ENCODE measurements around the gene PGAP2.
A peak's percentile ranks its signal among the peaks of the same experiment; 100 is the strongest.
"Not testable (repeated sequence)": the region's sequence is repeated elsewhere in the genome, so short reads cannot be mapped to it uniquely, and the experiment has no call there.

Gene PGAP2

GRCh38 chr11:3807909-3808860 is at the start of gene PGAP2:
Gene PGAP2 (plus strand): TSS chr11:3808560. CDS start chr11:3811260, 2,700 bp downstream.
- no peak for FAIRE-seq

GRCh38 chr11:3764266-3764665 is 44.1 kb upstream of the PGAP2 start:
- FAIRE-seq = no peak

GRCh38 chr11:3766836-3767235 is 41.5 kb upstream of the PGAP2 start:
- not testable (repeated sequence) for FAIRE-seq

GRCh38 chr11:3767536-3767935 is 40.8 kb upstream of the PGAP2 start:
- no peak for FAIRE-seq

- FAIRE-seq = no peak
These were observed 35.2 kb upstream of the PGAP2 start for GRCh38 chr11:3773180-3773579.

GRCh38 chr11:3775736-3776406 is 32.5 kb upstream of the PGAP2 start:
- no peak for FAIRE-seq

- no peak for FAIRE-seq
These were observed 26.9 kb upstream of the PGAP2 start for GRCh38 chr11:3781423-3781822.

- no peak for FAIRE-seq
These were observed 25.4 kb upstream of the PGAP2 start for GRCh38 chr11:3782963-3783362.

- no peak for FAIRE-seq
These were observed 24.7 kb upstream of the PGAP2 start for GRCh38 chr11:3783611-3784010.

- FAIRE-seq = no peak
These were observed 21.5 kb upstream of the PGAP2 start for GRCh38 chr11:3786781-3787428.

- not testable (repeated sequence) for FAIRE-seq
These were observed 14.0 kb upstream of the PGAP2 start for GRCh38 chr11:3794387-3794786.

GRCh38 chr11:3795131-3796001 is 13.0 kb upstream of the PGAP2 start:
- FAIRE-seq = no peak

GRCh38 chr11:3796002-3796311 is 12.4 kb upstream of the PGAP2 start:
- FAIRE-seq = no peak

- FAIRE-seq = no peak
These were observed 12.0 kb upstream of the PGAP2 start for GRCh38 chr11:3796346-3796745.

GRCh38 chr11:3796801-3797328 is 11.5 kb upstream of the PGAP2 start:
- FAIRE-seq = no peak

- FAIRE-seq = peak; percentile 92
These were observed 10.8 kb upstream of the PGAP2 start, which contains the start of gene NUP98 for GRCh38 chr11:3797329-3798090. Gene NUP98 (minus strand): TSS chr11:3797554. CDS start chr11:3782117, 15,437 bp downstream.

- FAIRE-seq = no peak
These were observed 9.2 kb upstream of the PGAP2 start for GRCh38 chr11:3799143-3799542.

GRCh38 chr11:3799873-3800272 is 8.5 kb upstream of the PGAP2 start:
- no peak for FAIRE-seq

GRCh38 chr11:3802011-3802790 is 6.2 kb upstream of the PGAP2 start:
- FAIRE-seq = no peak

- no peak for FAIRE-seq
These were observed 4.4 kb upstream of the PGAP2 start for GRCh38 chr11:3803726-3804495.

Measured in TTC549 (cell line).